G401.6 (cell line): ENCODE data around the gene SDCBP2.

Experiments used
- FAIRE-seq: peaks from 2 replicates; lab custom pipeline; 2012; peaks lifted over from hg19 to GRCh38; lab: Jason Lieb, UNC

SDCBP2 gene

GRCh38 chr20:1296117-1296610, 32.8 kb downstream of the SDCBP2 start:
- FAIRE-seq = no peak

DNA sequence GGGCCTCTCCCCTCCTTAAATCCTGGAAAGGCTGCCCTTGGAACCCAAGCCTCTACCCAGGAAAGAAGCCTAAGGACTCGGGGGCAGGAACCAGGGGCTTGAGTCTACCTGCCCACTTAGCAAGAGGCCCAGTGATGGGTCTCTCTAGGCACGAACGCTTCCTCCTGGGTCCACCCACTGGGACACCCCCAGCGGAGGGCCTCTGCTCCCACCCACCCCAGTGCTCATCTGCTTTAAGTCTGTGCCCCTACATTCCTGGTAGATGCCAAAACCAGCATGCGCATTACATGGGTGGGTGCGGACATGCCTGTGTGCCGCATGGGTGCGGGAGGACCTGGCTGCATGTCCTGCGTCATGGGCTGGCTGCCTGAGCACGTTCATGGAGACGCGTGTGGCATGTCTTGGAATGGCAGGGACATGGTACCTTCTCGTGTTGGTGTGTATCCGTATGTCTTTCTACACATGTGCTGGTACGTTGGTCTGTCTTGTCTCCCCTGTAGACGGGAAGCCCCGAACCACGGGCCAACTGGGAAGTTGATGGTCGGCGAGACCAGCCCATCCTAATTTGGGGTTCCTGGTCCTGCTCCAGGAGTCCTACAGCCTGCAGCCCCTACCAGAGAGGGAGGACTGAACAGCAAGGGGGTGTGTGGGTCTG, 33.5 kb downstream of the SDCBP2 start:
- FAIRE-seq = no peak

DNA sequence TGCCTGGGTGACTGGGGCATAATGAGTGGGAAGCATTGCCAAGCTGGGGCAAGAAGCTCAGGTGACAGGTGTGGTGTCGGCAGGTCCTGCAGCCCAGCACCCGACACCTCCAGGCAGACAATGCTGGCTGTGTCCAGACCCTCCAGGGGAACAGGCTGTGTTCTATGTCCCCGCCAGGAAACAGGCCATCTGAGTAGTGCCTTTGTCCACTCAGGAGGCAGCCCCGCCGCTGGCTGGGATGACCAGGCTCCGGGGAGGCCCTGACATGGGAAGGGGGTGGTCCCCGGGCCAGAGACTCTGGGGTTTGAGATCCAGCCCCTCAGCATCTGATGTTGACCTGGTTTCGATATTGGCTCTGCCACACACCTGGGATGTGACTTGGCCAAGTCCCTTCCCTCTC, 34.4 kb downstream of the SDCBP2 start:
- no peak for FAIRE-seq

GRCh38 chr20:1293641-1294379, 35.1 kb downstream of the SDCBP2 start:
- FAIRE-seq = no peak

GRCh38 chr20:1292620-1293019, 36.3 kb downstream of the SDCBP2 start:
- FAIRE-seq = no peak

- no peak for FAIRE-seq
Measured at GRCh38 chr20:1291191-1291741, 37.7 kb downstream of the SDCBP2 start.

DNA sequence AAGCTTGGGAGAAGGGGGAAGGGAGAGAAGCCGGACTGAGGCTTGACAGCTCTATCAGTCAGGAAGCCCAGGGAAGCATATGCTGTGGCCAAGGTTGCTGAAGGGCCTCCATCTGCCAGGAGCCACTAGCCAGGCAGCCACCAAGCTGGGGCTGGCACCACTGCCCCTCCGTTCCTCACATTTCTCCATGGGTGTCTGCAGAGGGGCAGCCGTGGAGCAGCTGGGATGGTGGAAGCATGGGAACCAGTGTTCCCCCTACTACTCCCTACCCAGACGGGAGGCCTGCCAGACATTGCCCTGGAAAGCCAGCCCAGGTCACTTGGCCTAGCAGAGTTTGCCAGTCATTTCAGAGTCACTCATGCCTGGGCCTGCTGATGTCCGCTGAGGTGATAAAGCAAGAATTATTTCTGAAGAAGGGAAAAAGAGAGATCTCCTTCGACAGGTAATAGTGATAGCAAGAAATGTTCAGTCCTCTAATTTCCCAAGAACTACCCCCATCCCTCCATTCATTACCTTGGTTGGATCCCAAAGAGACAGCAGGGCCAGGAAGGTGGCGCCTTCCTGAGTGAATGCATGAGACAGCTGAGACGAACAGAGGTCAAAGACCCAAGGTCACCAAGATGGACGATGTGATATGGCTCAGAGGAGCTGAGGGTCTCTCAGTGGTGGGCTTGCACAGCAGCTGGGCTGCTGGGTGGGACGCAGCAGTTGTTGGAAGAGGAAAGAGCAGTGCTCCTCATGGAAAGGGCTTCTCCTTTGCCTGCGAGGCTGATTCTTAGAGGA, 41.0 kb downstream of the SDCBP2 start:
- no peak for FAIRE-seq

GRCh38 chr20:1287306-1287705, 41.6 kb downstream of the SDCBP2 start:
- no peak for FAIRE-seq

- no peak for FAIRE-seq
Measured at GRCh38 chr20:1286267-1287024, 42.5 kb downstream of the SDCBP2 start.

DNA sequence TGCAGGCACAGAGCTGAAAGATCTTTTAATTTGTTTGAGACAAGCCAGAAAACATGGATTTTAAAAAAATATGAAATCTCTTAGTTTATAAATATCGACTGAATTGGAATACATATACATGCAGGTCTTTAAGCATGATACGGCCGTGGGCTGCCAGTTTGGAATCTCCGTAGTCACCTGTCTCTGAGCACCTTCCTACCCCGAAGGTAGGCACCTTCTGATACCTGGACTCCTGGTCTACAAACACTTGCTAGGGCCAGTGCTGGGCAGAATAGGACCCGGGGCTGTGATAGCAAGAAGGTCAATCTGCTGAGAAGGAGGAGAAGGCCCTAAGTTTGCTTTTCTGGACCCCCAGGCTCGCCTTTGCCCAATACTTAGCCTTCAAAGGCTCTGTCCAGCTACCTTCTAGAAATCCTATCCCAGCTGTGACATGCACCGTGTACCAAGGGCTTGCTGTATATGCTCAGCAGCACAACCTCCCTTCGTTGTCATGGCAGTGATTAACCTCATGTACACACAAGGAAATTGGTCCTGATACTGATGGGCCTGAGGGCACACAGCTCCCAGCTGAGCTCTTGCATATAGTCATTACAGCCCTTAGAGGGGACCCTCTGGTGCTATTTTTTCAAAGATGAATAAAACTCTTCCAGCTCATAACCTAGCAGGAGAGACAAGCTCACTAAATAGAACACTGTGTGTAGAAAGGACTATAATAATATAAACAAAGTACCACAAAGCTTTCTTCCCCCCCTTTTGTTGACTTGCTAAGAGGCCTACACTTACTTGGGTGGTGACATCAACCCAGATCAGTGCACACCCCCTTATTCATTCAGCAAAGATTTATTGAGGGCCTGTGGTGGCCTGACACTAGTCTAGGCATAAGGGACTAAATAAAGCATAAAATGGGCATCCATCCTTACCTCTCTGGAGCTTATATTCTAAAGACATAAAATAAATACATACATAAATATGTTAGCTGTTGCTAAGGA, 45.1 kb downstream of the SDCBP2 start:
- no peak for FAIRE-seq

GRCh38 chr20:1282966-1283365, 46.0 kb downstream of the SDCBP2 start:
- no peak for FAIRE-seq

DNA sequence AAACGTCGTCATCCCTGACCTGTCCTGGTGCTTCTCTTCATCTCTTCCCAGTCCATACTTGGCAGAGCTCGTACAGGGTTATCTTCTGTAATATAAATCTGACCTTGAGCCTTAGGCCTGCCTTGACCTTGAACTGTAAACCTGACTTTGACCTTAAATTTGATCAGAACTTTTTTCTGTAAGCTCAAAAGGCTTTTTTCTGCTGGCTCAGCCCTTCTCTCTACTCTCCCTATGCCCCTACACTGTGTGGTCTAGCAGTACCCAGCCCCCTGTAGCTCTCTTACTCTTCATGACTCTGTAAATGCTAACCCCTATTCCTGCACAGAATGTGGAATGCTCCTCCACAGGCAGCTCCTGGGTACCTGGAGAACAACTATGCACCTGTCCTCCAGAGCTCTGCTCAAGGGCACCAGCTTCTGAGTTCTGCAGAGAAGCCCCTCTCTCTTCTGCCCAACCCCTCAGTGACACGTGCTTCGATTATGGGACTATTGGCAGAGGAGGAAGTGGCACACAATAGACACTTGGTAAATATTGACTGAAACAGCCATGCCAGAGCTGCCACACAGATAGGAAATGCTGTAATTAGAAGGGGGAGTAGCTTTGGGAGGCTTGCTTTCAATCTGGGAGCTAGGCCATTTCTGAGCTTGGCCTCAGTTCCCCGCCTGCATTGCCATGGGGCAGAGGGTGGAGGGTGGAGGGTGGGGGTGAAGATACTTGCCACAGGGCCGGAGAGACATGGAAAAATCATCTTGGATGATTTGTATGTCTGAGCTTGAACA, 47.5 kb downstream of the SDCBP2 start:
- no peak for FAIRE-seq

DNA sequence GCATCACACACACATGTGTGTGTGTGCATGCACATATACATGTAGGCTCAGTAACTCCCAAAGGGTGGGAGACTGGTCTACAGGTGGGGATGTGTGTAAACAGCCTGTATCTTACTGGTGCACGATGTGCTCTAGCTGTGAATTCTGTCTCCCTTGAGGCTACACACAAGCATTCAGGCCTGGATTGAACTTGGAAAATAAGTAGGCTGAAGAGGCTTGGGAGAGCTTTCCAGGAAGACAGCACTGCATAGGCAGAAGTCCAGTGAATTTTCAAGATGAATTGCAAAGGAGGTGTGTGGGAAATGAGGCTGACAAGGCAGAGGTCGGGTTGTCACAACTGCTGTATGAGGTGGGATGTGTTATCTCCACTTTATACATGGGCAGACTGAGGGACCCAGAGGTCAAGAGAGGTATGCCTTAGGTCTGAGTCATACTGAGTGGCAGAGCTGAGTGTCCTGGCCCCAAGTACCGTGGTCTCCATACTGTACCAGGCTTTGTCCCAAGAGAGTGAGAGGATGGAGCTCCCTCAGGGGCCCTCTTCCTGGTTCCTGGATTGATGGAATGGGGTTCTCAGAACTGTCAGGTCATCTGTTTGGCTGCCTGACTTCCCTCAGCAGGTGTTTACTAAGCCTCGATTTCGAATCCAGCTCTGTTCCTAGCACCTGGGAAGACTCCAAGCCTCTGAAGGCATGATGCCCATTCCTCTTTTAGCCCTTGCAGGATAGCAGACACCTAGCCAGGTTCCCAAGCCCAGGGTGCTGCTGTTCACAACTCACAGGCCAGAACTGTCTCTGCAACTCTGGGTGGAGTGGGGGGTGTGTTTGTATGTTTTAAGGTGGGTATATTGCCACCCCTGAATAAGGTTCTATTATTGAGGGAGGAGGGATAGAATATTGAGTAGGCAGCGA, 48.5 kb downstream of the SDCBP2 start:
- no peak for FAIRE-seq

DNA sequence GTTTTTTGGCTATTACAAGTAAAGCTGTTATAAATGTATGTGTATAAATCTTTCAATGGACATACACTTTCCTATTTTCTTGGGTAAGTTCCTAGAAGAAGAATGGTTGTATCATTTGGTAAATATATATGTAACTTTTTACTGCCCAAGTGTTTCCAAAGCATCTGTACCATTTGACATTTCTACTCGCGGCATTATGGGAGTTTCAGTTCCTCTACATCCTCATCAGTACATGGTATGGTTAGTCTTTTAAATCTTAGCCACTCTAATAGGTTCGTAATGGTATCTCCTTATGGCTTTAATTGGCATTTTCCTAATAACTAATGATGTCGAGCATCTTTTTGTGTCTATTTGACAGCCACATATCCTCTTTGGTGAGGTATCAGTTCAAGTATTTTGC, 49.9 kb downstream of the SDCBP2 start:
- no peak for FAIRE-seq

GRCh38 chr20:1277529-1278322, 51.2 kb downstream of the SDCBP2 start:
- FAIRE-seq = no peak

GRCh38 chr20:1275919-1276318, 53.0 kb downstream of the SDCBP2 start:
- FAIRE-seq = no peak

GRCh38 chr20:1274485-1275311, 54.2 kb downstream of the SDCBP2 start:
- no peak for FAIRE-seq
